A673 (cell line): ENCODE measurements around the gene TMEM266. TPM values are rescaled to one million over a fixed set of nuclear protein-coding genes. Genes with fewer than 3 reads are reported as not detected.

Source experiments
- BruUV-seq: library from RNA; stranded (reverse); fragments of 400-500 nt; replicated peaks from 2 replicates; lab custom pipeline; 2021; lab: Mats Ljungman, UMichigan
- CTCF ChIA-PET: fragments of 300-600 bp; sonication (Branson Sonifier 250); formaldehyde crosslinking; loops from one replicate; lab custom pipeline; 2022; ENCODE audit warnings: antibody characterized with exemption; lab: Charles Lee
- POLR2A ChIA-PET: fragments of 300-600 bp; sonication (Branson Sonifier 250); formaldehyde crosslinking; loops from one replicate; lab custom pipeline; 2022; ENCODE audit warnings: antibody characterized with exemption; ENCODE audit not compliant: low non-redundant PET; lab: Charles Lee
- DNase-seq: peaks from one replicate; pipeline ENCODE4 v3.0.0-alpha.2; 2015; ENCODE audit warnings: low spot score
- H3K27ac ChIP-seq: fragments of 200-600 bp; sonication (generic); 2 replicates; pipeline ENCODE4 v1.5.1; 2016; ENCODE audit warnings: mixed run types, low read depth, mild to moderate bottlenecking, mixed read lengths, antibody characterized with exemption, low read length; ENCODE audit not compliant: poor library complexity, severe bottlenecking
- H3K27me3 ChIP-seq: fragments of 200-600 bp; sonication (generic); replicated peaks from 2 replicates; pipeline ENCODE4 v1.6.1; 2017; ENCODE audit warnings: mixed run types, low read depth, mild to moderate bottlenecking, mixed read lengths, antibody characterized with exemption, low read length; ENCODE audit not compliant: insufficient read depth, poor library complexity
- H3K36me3 ChIP-seq: fragments of 200-600 bp; sonication (generic); 2 replicates; pipeline ENCODE4 v1.6.1; 2016; ENCODE audit warnings: mixed run types, mild to moderate bottlenecking, mixed read lengths, antibody characterized with exemption, low read length; ENCODE audit not compliant: insufficient read depth, poor library complexity, severe bottlenecking
- H3K4me1 ChIP-seq: fragments of 200-600 bp; sonication (generic); 2 replicates; pipeline ENCODE4 v1.6.1; 2017; ENCODE audit warnings: mixed run types, mild to moderate bottlenecking, mixed read lengths, antibody characterized with exemption, low read length; ENCODE audit not compliant: insufficient read depth, poor library complexity, severe bottlenecking
- H3K4me3 ChIP-seq: fragments of 200-600 bp; sonication (generic); 2 replicates; pipeline ENCODE4 v1.5.1; 2016; ENCODE audit warnings: low read depth, mixed run types, mild to moderate bottlenecking, mixed read lengths, low read length; ENCODE audit not compliant: poor library complexity, severe bottlenecking
- H3K9me3 ChIP-seq: fragments of 200-600 bp; sonication (generic); 2 replicates; pipeline ENCODE4 v1.6.1; 2016; ENCODE audit warnings: mixed run types, low read depth, mild to moderate bottlenecking, mixed read lengths, antibody characterized with exemption, low read length; ENCODE audit not compliant: poor library complexity, severe bottlenecking
- CTCF ChIP-seq: fragments of 300-800, 200-600 bp; sonication (generic); conservative IDR thresholded peaks from 2 replicates; pipeline ENCODE4 v1.5.1; 2017; ENCODE audit warnings: low read depth, mild to moderate bottlenecking, antibody characterized with exemption, low read length, moderate library complexity, mixed read lengths
- EZH2 ChIP-seq: fragments of 200-600 bp; sonication (generic); IDR thresholded peaks from 2 replicates; pipeline ENCODE4 v1.6.1; 2017; ENCODE audit warnings: borderline replicate concordance, low read depth, mild to moderate bottlenecking, mixed read lengths, antibody characterized with exemption, low read length; ENCODE audit not compliant: poor library complexity, severe bottlenecking
- intact Hi-C: fragments of 100-400 bp; cut with micrococcal nuclease; formaldehyde crosslinking; loops from one replicate; pipeline ENCODE4 v1.10.0; 2022; ENCODE audit not compliant: unreplicated experiment
- total RNA-seq: library from RNA; stranded (reverse); gene quantifications from 2 replicates; pipeline ENCODE4 v1.2.3, GENCODE V29; 2021

The TMEM266 gene
- total RNA-seq, 1 experiment from 2014 or later = not detected

DNA sequence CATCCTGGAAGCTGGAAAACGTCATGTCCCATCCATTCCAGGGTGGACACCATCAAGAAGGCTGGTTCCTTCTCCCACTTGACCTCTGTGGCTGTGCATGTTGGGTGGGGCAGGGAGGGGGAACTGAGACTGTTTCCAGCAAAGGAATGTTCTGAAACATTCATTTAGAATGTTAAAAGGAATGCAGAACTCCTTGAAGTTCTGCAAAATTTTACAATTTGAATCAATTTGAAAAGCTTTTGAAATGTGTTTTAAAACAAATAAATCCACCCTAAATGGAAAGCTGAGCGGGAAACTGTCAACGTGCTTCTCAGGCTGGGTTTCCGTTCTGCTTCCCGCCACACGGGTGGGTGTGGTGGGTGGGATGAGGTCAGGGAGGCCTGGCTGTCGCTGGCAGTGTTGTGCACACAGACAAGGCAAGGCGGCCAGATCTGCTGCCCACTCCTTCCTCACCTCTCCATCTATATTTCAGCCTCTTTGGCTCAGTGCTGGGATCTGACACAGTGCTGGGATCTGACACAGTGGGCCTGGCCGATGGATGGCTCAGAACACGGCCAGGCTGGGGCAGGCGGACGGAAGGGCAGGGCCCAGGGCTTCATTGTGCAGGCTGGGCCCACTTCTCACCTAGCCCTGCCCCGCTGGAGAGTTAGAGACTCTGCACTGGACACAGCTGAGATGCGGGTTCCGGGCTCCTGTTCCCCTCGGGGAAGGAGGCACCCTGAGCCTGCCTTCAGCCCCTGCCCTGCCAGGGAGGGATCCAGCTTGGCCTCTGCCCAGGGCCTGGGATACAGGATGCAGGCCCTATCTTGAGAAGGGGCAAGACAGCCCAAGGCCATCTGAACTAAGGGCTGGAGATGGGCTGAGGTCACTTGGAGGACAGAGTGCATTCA, 110.4 kb downstream of the TMEM266 start:
- no TSS peak for BruUV-seq
- Histone ChIP-seq H3K36me3 (no peaks in the 10 kb centered on the region), H3K27ac (no peak overlapping the region), H3K27me3 (no peaks in the 10 kb centered on the region), H3K4me1 (no peaks in the 10 kb centered on the region), H3K9me3 (no peaks in the 10 kb centered on the region), H3K4me3 (no peak overlapping the region)
- CTCF ChIA-PET = no interaction called here
- DNase-seq = no peak
- TF ChIP-seq CTCF (no peak), EZH2 (no peak)
- intact Hi-C loops = no loop called here
- POLR2A ChIA-PET = interaction anchor here (0.6 kb wide), 1 partner anchor 145 kb away, joined by 16 read pairs; no protein-coding TSS in a partner anchor

DNA sequence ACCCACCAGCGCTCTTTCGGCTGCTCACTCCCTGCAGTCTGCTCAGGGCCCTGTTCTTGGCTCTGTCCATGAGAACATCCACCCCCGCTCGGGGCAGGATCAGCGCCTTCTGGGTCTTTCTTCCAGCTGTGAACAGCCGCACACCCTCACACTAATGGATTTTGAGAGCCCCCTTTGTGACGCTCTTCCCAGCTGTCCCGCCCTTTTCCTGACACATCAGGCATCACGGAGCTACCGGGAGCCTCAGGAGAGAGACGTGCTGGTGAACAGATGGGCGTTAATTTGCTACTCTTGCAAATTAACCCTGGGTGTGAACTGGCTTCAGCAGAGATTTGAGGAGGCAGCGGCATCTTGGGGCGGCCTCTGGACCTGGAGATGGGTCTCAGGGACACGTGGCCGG, 113.0 kb downstream of the TMEM266 start:
- POLR2A ChIA-PET = no interaction called here
- H3K4me1 ChIP-seq = no peaks in the 10 kb centered on the region
- no peak overlapping the region for H3K27ac ChIP-seq
- H3K9me3 ChIP-seq = no peaks in the 10 kb centered on the region
- CTCF ChIA-PET = no interaction called here
- no peak for TF ChIP-seq CTCF
- TF ChIP-seq EZH2 = no peak
- no peaks in the 10 kb centered on the region for H3K27me3 ChIP-seq
- H3K4me3 ChIP-seq = no peak overlapping the region
- DNase-seq = no peak
- BruUV-seq = no TSS peak
- no peaks in the 10 kb centered on the region for H3K36me3 ChIP-seq
- intact Hi-C loops = no loop called here

DNA sequence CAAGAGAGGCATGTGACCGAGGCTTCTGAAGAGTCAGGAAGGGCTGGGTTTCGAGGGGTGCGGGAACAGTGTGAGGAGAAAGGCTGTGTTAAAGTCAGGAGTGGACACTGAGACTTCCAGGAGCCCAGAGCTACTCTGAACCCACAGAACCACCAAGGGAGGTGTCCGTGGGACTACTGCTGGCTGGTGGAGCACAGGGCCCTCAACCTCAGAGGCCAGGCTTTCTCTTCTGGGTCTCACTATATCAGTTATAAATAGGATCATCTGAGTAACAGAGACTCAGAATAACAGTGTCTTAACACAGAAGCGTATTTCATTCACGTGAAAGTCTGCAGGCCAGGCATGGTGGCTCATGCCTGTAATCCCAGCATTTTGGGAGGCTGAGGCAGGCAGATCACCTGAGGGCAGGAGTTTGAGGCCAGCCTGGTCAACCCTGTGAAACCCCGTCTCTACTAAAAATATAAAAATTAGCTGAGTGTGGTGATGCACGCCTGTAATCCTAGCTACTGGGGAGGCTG, 113.6 kb downstream of the TMEM266 start:
- H3K9me3 ChIP-seq = no peaks in the 10 kb centered on the region
- ChIA-PET CTCF (no interaction called here), POLR2A (no interaction called here)
- H3K4me1 ChIP-seq = no peaks in the 10 kb centered on the region
- H3K27me3 ChIP-seq = no peaks in the 10 kb centered on the region
- no peak overlapping the region for H3K27ac ChIP-seq
- intact Hi-C loops = no loop called here
- DNase-seq = no peak
- no peaks in the 10 kb centered on the region for H3K36me3 ChIP-seq
- H3K4me3 ChIP-seq = no peak overlapping the region
- no peak for TF ChIP-seq CTCF
- no peak for TF ChIP-seq EZH2
- BruUV-seq = no TSS peak
